Thoracic aorta (tissue), 2 donors: Measurements from ENCODE around the gene COMTD1. TPM values are rescaled to one million over a fixed set of nuclear protein-coding genes. Genes with fewer than 3 reads are reported as not detected.

Source experiments
- ATAC-seq: fragments of 150-250 bp; one replicate; pipeline ENCODE4 v1.8.0; 2017; ENCODE audit warnings: low read depth; ENCODE audit not compliant: insufficient number of reproducible peaks, low FRiP score
- DNase-seq: peaks from one replicate; pipeline ENCODE4 v3.0.0-alpha.2; 2020; ENCODE audit warnings: low spot score
- H3K27ac ChIP-seq, 2 donors: fragments of 200-600 bp; sonication (generic); 1 replicate in 1 of 2; 2 replicates in 1 of 2; pipeline ENCODE4 v1.5.1; 2016; ENCODE audit warnings: mild to moderate bottlenecking in 2 of 2, moderate library complexity in 2 of 2
- H3K27me3 ChIP-seq: fragments of 200-600 bp; sonication (generic); replicated peaks from 2 replicates; pipeline ENCODE4 v1.6.0; 2016; ENCODE audit warnings: mild to moderate bottlenecking; ENCODE audit not compliant: insufficient read depth
- H3K36me3 ChIP-seq: fragments of 200-600 bp; sonication (generic); one replicate; pipeline ENCODE4 v1.5.1; 2016
- H3K4me1 ChIP-seq, 2 donors: fragments of 200-600 bp; sonication (generic); 1 replicate in 1 of 2; 2 replicates in 1 of 2; pipeline versions ENCODE4 v1.5.1 to v1.6.0; 2016; ENCODE audit warnings: low read depth in 2 of 2, mild to moderate bottlenecking in 1 of 2; ENCODE audit not compliant: control insufficient read depth in 1 of 2
- H3K4me3 ChIP-seq: fragments of 200-600 bp; sonication (generic); 2 replicates; pipeline ENCODE4 v1.5.1; 2016; ENCODE audit warnings: mild to moderate bottlenecking
- H3K9me3 ChIP-seq: fragments of 200-600 bp; sonication (generic); 2 replicates; pipeline ENCODE4 v1.5.1; 2016
- CTCF ChIP-seq: fragments of 200-600 bp; sonication (generic); IDR thresholded peaks from one replicate; pipeline ENCODE4 v1.5.1; 2019; ENCODE audit warnings: antibody characterized with exemption
- total RNA-seq, 2 donors: library from RNA; depleted of rRNA; stranded (reverse); fragments of >200 nt; gene quantifications; one replicate each; pipeline versions ENCODE4 v1.1.0 to v1.2.3, GENCODE V29; 2016

The COMTD1 gene
- total RNA-seq, 2 donors from 2014 or later = 19.0 to 35.6 TPM

GRCh38 chr10:75253281-75254220 lies 17.8 kb upstream of the COMTD1 start:
- Histone ChIP-seq H3K4me1 (no peaks in the 10 kb centered on the region), H3K4me3 (no peak overlapping the region), H3K27me3 (no peaks in the 10 kb centered on the region), H3K36me3 (no peaks in the 10 kb centered on the region), H3K27ac (no peak overlapping the region), H3K9me3 (peaks cover 9% of the 10 kb centered on the region)
- TF ChIP-seq CTCF = no peak
- DNase-seq (no peak), ATAC-seq (no peak)

- H3K36me3 ChIP-seq = no peaks in the 10 kb centered on the region
- no peaks in the 10 kb centered on the region for H3K27me3 ChIP-seq
- H3K27ac ChIP-seq = no peak overlapping the region
- ATAC-seq = no peak
- TF ChIP-seq CTCF = no peak
- H3K4me1 ChIP-seq = no peaks in the 10 kb centered on the region
- H3K4me3 ChIP-seq = no peak overlapping the region
- DNase-seq = no peak
- H3K9me3 ChIP-seq = peaks cover 9% of the 10 kb centered on the region
Observed at GRCh38 chr10:75250934-75251333, 15.2 kb upstream of the COMTD1 start.

- no peaks in the 10 kb centered on the region for H3K4me1 ChIP-seq
- ATAC-seq (no peak), DNase-seq (no peak)
Observed at GRCh38 chr10:75247797-75248196, 12.0 kb upstream of the COMTD1 start.

GRCh38 chr10:75246506-75246905 lies 10.7 kb upstream of the COMTD1 start:
- no peak overlapping the region for H3K27ac ChIP-seq
- ATAC-seq (no peak), DNase-seq (no peak)
- H3K4me1 ChIP-seq = no peaks in the 10 kb centered on the region
- no peaks in the 10 kb centered on the region for H3K27me3 ChIP-seq
- H3K9me3 ChIP-seq = no peaks in the 10 kb centered on the region
- no peak overlapping the region for H3K4me3 ChIP-seq
- no peak for TF ChIP-seq CTCF
- H3K36me3 ChIP-seq = no peaks in the 10 kb centered on the region

More at GRCh38 chr10:75247797-75248196, 12.0 kb upstream of the COMTD1 start:
- H3K27ac ChIP-seq = no peak overlapping the region
- H3K4me3 ChIP-seq = no peak overlapping the region
- H3K9me3 ChIP-seq = no peaks in the 10 kb centered on the region
- no peaks in the 10 kb centered on the region for H3K36me3 ChIP-seq
- TF ChIP-seq CTCF = no peak
- no peaks in the 10 kb centered on the region for H3K27me3 ChIP-seq

- no peak overlapping the region for H3K27ac ChIP-seq
- ATAC-seq (no peak), DNase-seq (no peak)
- H3K27me3 ChIP-seq = no peaks in the 10 kb centered on the region
- no peak for TF ChIP-seq CTCF
- no peaks in the 10 kb centered on the region for H3K9me3 ChIP-seq
- H3K4me3 ChIP-seq = no peak overlapping the region
- H3K36me3 ChIP-seq = no peaks in the 10 kb centered on the region
- H3K4me1 ChIP-seq = no peaks in the 10 kb centered on the region
Observed at GRCh38 chr10:75245354-75246250, 9.8 kb upstream of the COMTD1 start.
